Lower leg skin (tissue), 4 donors: ENCODE data around the gene CNNM2. TPM values are rescaled to one million over a fixed set of nuclear protein-coding genes. Genes with fewer than 3 reads are reported as not detected.
"Not testable (repeated sequence)": the region's sequence is repeated elsewhere in the genome, so short reads cannot be mapped to it uniquely, and the experiment has no call there.

ENCODE experiments used
- DNase-seq, 2 donors: peaks; one replicate each; pipeline ENCODE4 v3.0.0-alpha.2; 2019; ENCODE audit warnings: low spot score in 2 of 2
- H3K4me3 ChIP-seq: fragments of 200-600 bp; sonication (generic); 2 replicates; pipeline ENCODE4 v1.5.1; 2017; ENCODE audit warnings: mild to moderate bottlenecking, low read depth; ENCODE audit not compliant: poor library complexity, severe bottlenecking
- POLR2A ChIP-seq, 2 donors: fragments of 450-650 bp; IDR thresholded peaks; one replicate each; pipeline ENCODE4 v1.6.1; 2016 to 2017; ENCODE audit warnings: antibody characterized with exemption in 2 of 2, mild to moderate bottlenecking in 1 of 2, moderate library complexity in 1 of 2
- WGBS, 2 donors: methylation state at CpG; one replicate each; pipeline ENCODE4 v1.1.5; 2018; 5-methylcytosine and 5-hydroxymethylcytosine counted together
- intact Hi-C: fragments of 100-400 bp; cut with DNase I; formaldehyde crosslinking; loops from one replicate; pipeline ENCODE4 v1.15.0; 2023; ENCODE audit warnings: low total_unique reads
- total RNA-seq, 4 donors: library from RNA; depleted of rRNA; stranded (reverse); fragments of >200 nt; gene quantifications; one replicate each; pipeline ENCODE4 v1.1.0, GENCODE V29; 2016
- TF ChIP-seq, protein P1 (sequence below), 3 donors: fragments of 450-650 bp; IDR thresholded peaks; one replicate each; pipeline ENCODE4 v1.5.1; 2016; ENCODE audit warnings: antibody characterized with exemption in 3 of 3, mild to moderate bottlenecking in 3 of 3, moderate library complexity in 2 of 3

CNNM2 gene
- total RNA-seq, 4 donors from 2014 or later = 9.6 to 21.9 (median 14.5) TPM

DNA sequence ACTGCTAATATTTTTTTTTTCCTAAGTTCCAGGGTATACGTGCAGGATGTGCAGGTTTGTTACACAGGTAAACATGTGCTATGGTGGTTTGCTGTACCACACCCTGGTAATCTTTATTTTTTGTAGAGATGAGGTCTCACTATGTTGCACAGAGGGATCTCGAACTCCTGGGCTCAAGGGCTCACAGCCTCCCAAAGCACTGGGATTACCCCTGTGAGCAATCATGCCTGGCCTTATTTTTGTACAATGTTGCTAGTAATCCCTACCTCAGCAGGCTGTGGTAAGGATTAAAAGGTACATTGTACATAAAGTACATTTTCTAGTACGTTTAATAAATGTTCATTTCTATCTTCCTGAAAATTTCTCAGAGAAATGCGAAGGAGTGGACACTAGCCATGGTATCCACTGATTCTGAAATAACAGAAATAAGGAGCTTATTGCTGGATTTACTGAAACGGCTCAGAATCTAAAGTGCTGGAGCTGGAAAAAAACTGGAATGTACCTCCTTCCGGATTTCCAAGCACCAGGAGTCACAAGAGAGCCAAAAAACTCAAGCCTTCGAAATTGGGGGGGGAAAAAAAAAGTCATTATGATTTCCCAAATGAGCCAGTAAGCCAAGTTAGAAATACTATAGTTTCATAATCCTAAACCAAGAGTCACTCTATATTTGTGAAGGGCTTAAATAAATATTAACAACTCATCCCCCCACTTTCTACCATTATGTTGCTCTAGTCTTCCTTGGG, 205.4 kb downstream of the CNNM2 start:
- intact Hi-C loops = no loop called here
- TF ChIP-seq POLR2A (IDR thresholded peaks at IDR 0.05) = no peak
- TF ChIP-seq, protein P1, sequence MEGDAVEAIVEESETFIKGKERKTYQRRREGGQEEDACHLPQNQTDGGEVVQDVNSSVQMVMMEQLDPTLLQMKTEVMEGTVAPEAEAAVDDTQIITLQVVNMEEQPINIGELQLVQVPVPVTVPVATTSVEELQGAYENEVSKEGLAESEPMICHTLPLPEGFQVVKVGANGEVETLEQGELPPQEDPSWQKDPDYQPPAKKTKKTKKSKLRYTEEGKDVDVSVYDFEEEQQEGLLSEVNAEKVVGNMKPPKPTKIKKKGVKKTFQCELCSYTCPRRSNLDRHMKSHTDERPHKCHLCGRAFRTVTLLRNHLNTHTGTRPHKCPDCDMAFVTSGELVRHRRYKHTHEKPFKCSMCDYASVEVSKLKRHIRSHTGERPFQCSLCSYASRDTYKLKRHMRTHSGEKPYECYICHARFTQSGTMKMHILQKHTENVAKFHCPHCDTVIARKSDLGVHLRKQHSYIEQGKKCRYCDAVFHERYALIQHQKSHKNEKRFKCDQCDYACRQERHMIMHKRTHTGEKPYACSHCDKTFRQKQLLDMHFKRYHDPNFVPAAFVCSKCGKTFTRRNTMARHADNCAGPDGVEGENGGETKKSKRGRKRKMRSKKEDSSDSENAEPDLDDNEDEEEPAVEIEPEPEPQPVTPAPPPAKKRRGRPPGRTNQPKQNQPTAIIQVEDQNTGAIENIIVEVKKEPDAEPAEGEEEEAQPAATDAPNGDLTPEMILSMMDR (IDR thresholded peaks at IDR 0.05) = no peak
- 73 to 75% methylated on average over 7 of the region's 7 CpGs for WGBS, 2 donors
- H3K4me3 ChIP-seq = no peak overlapping the region
- DNase-seq = no peak

DNA sequence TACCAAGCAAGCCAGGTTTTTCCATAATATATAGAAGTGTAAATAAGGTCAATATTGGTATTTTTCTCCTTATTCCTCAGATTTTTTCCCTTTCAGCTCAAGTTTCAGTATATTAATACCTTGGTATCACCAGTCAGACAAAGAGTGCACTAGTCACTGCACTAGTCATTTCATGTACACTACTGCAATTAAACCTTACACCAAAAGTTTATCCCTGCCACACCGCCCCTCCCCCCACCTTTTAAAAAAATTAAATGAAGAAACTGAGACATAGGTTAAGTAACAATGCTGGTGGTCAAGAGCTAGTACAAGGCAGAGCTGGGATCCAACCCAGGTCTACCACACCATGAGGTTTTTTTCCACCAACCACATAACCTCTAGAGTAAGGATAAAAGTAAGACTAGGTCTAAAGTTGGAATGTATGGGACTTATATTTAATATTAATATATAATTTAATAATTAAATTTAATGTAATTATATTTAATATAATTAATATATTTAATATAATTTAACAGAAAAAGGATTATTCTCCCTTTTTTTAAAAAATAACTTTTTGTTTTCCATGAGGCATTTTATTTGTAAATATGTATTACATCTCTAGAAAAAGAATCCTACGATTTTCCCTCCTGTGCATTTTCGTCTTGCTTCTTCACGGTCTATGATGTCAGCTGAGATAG, 206.5 kb downstream of the CNNM2 start:
- H3K4me3 ChIP-seq = no peak overlapping the region
- no peak for DNase-seq
- intact Hi-C loops = no loop called here
- WGBS, 2 donors = 97 to 98% methylated on average over 4 of the region's 4 CpGs
- TF ChIP-seq, protein P1 (IDR thresholded peaks at IDR 0.05) = no peak
- no peak for TF ChIP-seq POLR2A (IDR thresholded peaks at IDR 0.05)

DNA sequence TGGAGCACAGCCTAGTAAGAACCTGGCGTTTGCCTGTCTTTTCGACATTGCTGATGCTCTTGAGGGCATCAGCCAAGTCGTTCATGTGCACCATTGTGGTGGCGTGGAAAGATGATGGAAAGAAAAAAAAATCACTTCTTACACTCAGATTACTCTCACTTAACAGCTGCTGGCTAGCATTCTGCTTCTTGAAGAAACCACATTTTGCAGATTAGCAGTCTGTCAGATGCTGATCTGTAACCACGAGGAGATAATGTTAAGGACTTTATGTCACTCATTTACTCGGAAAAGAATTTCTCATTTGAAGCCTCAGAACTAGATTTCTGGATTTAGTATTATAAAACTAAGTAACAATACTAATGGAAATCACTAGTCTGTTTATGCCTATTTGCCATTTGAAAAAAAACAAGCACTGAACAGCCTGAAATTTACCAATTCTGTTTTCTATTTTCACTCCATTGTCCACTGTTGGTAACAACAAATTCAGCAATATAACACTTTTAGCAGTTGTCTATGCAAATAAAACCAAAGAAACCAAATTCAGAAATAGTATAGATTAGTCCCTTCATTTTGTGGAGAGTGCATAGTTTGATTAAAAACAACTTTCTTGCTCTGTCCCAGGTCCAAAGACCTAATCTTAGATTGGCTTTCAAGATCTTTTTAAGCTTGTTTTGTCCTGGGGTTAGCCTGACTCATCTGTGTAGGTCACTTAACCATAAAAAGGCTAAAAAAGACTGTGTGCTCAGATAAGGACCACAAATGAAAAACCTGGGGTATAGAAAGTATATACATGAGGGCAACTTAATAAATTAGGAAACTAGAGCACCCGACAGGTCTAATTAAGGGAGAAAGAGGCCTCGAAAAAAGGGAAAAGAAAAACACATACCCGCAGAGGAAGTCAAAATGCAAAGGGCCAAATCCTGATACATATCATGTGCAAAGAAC, 207.5 kb downstream of the CNNM2 start:
- H3K4me3 ChIP-seq = no peak overlapping the region
- DNase-seq = no peak
- no peak for TF ChIP-seq POLR2A (IDR thresholded peaks at IDR 0.05)
- TF ChIP-seq, protein P1 (IDR thresholded peaks at IDR 0.05) = no peak
- intact Hi-C loops = no loop called here
- WGBS, 2 donors = 78 to 79% methylated on average over 9 of the region's 9 CpGs

DNA sequence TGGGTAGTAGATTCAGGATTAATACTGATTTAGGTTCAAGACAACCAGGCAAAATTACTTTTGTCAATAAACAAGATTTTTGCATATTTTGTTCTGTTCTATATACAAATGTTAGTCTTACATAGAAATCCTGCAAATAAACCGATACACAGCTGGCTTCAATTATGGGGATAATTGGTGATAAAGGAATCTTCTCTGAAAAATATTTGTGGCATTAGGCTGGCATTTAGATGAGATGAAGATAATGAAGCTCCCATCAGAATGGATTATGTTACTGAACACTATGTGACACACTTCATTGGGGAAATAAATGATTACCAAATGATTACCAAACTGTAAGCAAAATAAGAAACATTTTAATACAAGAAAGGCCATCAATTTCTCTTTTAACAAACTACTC, 209.1 kb downstream of the CNNM2 start:
- intact Hi-C loops = no loop called here
- DNase-seq = no peak
- H3K4me3 ChIP-seq = no peak overlapping the region
- TF ChIP-seq, protein P1 (IDR thresholded peaks at IDR 0.05) = no peak
- TF ChIP-seq POLR2A (IDR thresholded peaks at IDR 0.05) = no peak
- WGBS, 2 donors = 82 to 86% methylated on average over 1 of the region's 1 CpG

DNA sequence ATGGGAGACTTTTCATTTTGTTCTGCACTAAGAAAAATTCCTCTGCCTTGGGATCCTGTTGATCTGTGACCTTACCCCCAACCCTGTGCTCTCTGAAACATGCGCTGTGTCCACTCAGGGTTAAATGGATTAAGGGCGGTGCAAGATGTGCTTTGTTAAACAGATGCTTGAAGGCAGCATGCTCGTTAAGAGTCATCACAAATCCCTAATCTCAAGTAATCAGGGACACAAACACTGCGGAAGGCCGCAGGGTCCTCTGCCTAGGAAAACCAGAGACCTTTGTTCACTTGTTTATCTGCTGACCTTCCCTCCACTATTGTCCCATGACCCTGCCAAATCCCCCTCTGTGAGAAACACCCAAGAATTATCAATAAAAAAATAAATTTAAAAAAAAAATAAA, 212.1 kb downstream of the CNNM2 start:
- WGBS, 2 donors = 91% methylated on average over 5 of the region's 5 CpGs
- intact Hi-C loops = not testable (repeated sequence)

DNA sequence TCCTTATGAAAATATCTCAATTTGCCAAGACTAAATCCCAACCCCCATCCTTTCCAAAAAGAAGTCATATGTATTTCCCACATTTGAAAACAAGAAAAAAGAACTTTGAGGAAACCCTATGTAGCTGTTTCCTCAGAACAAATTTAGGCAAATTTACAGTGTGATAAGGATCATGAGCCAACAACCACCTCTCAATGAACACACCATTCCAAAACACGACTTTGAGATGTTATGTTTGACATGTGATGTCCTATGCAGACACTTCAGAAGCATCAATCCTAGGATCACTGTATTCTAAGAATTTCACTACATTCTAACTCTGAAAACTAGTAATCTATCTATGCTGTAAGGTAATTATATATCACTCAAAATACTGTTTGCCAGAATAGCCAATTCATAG, 212.8 kb downstream of the CNNM2 start:
- WGBS, 2 donors = 67 to 69% methylated on average over 1 of the region's 1 CpG
- TF ChIP-seq, protein P1 (IDR thresholded peaks at IDR 0.05) = no peak
- TF ChIP-seq POLR2A (IDR thresholded peaks at IDR 0.05) = no peak
- intact Hi-C loops = no loop called here

More for the DNA sequence above, 212.1 kb downstream of the CNNM2 start:
- not testable (repeated sequence) for H3K4me3 ChIP-seq, DNase-seq

DNA sequence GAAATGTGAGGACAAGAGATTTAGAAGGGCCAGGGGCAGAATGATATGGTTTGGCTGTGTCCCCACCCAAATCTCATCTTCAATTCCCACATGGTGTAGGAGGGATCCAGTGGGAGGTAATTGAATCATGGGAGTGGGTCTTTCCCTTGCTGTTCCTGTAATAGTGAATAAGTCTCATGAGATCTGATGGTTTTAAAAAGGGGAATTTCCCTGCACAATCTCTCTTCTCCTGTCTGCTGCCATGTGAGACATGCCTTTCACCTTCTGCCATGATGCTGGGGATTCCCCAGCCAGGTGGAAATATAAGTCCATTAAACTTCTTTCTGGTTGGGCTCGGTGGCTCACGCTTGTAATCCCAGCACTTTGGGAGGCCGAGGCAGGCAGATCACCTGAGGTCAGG, 217.1 kb downstream of the CNNM2 start:
- 77 to 85% methylated on average over 3 of the region's 3 CpGs for WGBS, 2 donors
- intact Hi-C loops = not testable (repeated sequence)

More for the DNA sequence above, 212.8 kb downstream of the CNNM2 start:
- no peak for DNase-seq
- no peak overlapping the region for H3K4me3 ChIP-seq

More for the DNA sequence above, 217.1 kb downstream of the CNNM2 start:
- not testable (repeated sequence) for H3K4me3 ChIP-seq, DNase-seq
